Transverse colon (tissue), 4 donors: ENCODE results near the gene RAB11FIP3. TPM values are rescaled to one million over a fixed set of nuclear protein-coding genes. Genes with fewer than 3 reads are reported as not detected.
A peak's percentile ranks its signal among the peaks of the same experiment; 100 is the strongest.

Experiments
- DNase-seq: peaks from one replicate; pipeline ENCODE4 v3.0.0-alpha.2; 2019
- H3K27ac ChIP-seq, 4 donors: fragments of 200-600 bp; sonication (generic); 2 replicates each; pipeline ENCODE4 v1.5.1; 2016 to 2018; ENCODE audit warnings: inconsistent platforms in 4 of 4
- H3K27me3 ChIP-seq: fragments of 200-600 bp; sonication (generic); 2 replicates; pipeline ENCODE4 v1.5.1; 2017; ENCODE audit warnings: inconsistent platforms
- H3K36me3 ChIP-seq, 4 donors: fragments of 200-600 bp; sonication (generic); 2 replicates each; pipeline ENCODE4 v1.5.1; 2017 to 2019; ENCODE audit warnings: inconsistent platforms in 4 of 4
- H3K4me1 ChIP-seq, 4 donors: fragments of 200-600 bp; sonication (generic); 2 replicates each; pipeline ENCODE4 v1.5.1; 2017 to 2020; ENCODE audit warnings: inconsistent platforms in 4 of 4
- H3K4me3 ChIP-seq, 4 donors: fragments of 200-600 bp; sonication (generic); 1 replicate in 1 of 4; 2 replicates in 3 of 4; pipeline versions ENCODE4 v1.5.1 to v1.6.1; 2017 to 2019; ENCODE audit warnings: inconsistent platforms in 4 of 4
- H3K9me3 ChIP-seq, 2 donors: fragments of 200-600 bp; sonication (generic); 2 replicates each; pipeline ENCODE4 v1.5.1; 2017 to 2019; ENCODE audit warnings: inconsistent platforms in 2 of 2
- EP300 ChIP-seq: sonication (generic); formaldehyde crosslinking; IDR thresholded peaks from one replicate; pipeline ENCODE4 v1.6.1; 2017; ENCODE audit warnings: antibody characterized with exemption, low read depth
- POLR2A ChIP-seq: fragments of 450-650 bp; IDR thresholded peaks from one replicate; pipeline ENCODE4 v1.6.1; 2016; ENCODE audit warnings: antibody characterized with exemption, mild to moderate bottlenecking, moderate library complexity
- POLR2AphosphoS5 ChIP-seq, 3 donors: sonication (generic); formaldehyde crosslinking; IDR thresholded peaks; one replicate each; pipeline ENCODE4 v1.6.1; 2016; ENCODE audit warnings: antibody characterized with exemption in 3 of 3
- WGBS, 2 donors: methylation state at CpG; one replicate each; pipeline ENCODE4 v1.1.5; 2018; ENCODE audit warnings: low coverage in 1 of 2; 5-methylcytosine and 5-hydroxymethylcytosine counted together
- in situ Hi-C, 4 donors: fragments of 200-750 bp; cut with MboI; loops; one replicate each; pipeline versions ENCODE4 v1.15.0 to v1.15.1; 2017; ENCODE audit warnings: low sequenced_read_pairs in 3 of 4, low pct_ligation_motif_present in 1 of 4, low pct_unique_long_range_greater_than_20kb in 1 of 4
- intact Hi-C: fragments of 100-400 bp; cut with DNase I; formaldehyde crosslinking; loops from one replicate; pipeline ENCODE4 v1.15.1; 2023; ENCODE audit warnings: low total_unique reads
- total RNA-seq, 4 donors: library from RNA; depleted of rRNA; stranded (reverse); fragments of >200 nt; gene quantifications; one replicate each; pipeline ENCODE4 v1.1.0, GENCODE V29; 2016
- TF ChIP-seq, protein P1 (sequence below), 5 experiments: fragments of 200-600 bp in 3 of 5; fragments of 450-650 bp in 2 of 5; sonication (generic) in 3 of 5; IDR thresholded peaks; 1 replicate in 2 of 5; 2 replicates in 3 of 5; pipeline ENCODE4 v1.5.1; 2016 to 2017; ENCODE audit warnings: antibody characterized with exemption in 5 of 5, inconsistent platforms in 3 of 5, mild to moderate bottlenecking in 2 of 5, moderate library complexity in 1 of 5

The RAB11FIP3 gene
- total RNA-seq, 4 donors from 2014 or later = 21.6 to 56.5 (median 42.2) TPM

GRCh38 chr16:397135-397661 lies 28.3 kb upstream of the RAB11FIP3 start, which contains the start of gene NME4:
Gene NME4 (plus strand): TSS chr16:397199. CDS start chr16:397223, 24 bp downstream.
- in situ Hi-C loops = no loop called here
- peak within 1 kb of the TSS; percentile 68 to 83 (median 78) for H3K4me3 ChIP-seq
- H3K4me1 ChIP-seq = peaks cover 6 to 34% (median 18%) of the 10 kb centered on the region in 4 donors
- peak; percentile 40 for DNase-seq
- WGBS, 2 donors = 1% methylated on average over 16 of the region's 75 CpGs; no CpG with 5 or more reads in 1 of the 2 donors
- no peaks in the 10 kb centered on the region for H3K36me3 ChIP-seq
- H3K27ac ChIP-seq = peak within 1 kb of the TSS; percentile 79 to 93 (median 90)
- H3K9me3 ChIP-seq = no peaks in the 10 kb centered on the region
- TF ChIP-seq, protein P1, sequence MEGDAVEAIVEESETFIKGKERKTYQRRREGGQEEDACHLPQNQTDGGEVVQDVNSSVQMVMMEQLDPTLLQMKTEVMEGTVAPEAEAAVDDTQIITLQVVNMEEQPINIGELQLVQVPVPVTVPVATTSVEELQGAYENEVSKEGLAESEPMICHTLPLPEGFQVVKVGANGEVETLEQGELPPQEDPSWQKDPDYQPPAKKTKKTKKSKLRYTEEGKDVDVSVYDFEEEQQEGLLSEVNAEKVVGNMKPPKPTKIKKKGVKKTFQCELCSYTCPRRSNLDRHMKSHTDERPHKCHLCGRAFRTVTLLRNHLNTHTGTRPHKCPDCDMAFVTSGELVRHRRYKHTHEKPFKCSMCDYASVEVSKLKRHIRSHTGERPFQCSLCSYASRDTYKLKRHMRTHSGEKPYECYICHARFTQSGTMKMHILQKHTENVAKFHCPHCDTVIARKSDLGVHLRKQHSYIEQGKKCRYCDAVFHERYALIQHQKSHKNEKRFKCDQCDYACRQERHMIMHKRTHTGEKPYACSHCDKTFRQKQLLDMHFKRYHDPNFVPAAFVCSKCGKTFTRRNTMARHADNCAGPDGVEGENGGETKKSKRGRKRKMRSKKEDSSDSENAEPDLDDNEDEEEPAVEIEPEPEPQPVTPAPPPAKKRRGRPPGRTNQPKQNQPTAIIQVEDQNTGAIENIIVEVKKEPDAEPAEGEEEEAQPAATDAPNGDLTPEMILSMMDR (IDR thresholded peaks at IDR 0.05) = no peak
- TF ChIP-seq EP300 (no peak), POLR2AphosphoS5 (IDR thresholded peaks at IDR 0.05) (no peak), POLR2A (no peak)
- H3K27me3 ChIP-seq = no peaks in the 10 kb centered on the region
- intact Hi-C loops = no loop called here

- Histone ChIP-seq H3K27me3 (no peaks in the 10 kb centered on the region), H3K27ac (peak overlapping the region; percentile 79 to 93 (median 90)), H3K4me1 (peaks cover 6 to 40% (median 21%) of the 10 kb centered on the region in 4 donors), H3K36me3 (no peaks in the 10 kb centered on the region), H3K4me3 (peak overlapping the region in 3 of 4 donors; percentile 68 to 83 (median 81)), H3K9me3 (no peaks in the 10 kb centered on the region)
- in situ Hi-C loops = no loop called here
- intact Hi-C loops = no loop called here
- TF ChIP-seq, protein P1 (IDR thresholded peaks at IDR 0.05) = peak; percentile 51 to 80 (median 56)
- no peak for TF ChIP-seq EP300
- WGBS, 2 donors = 41 to 50% methylated on average over 3 to 11 of the region's 29 CpGs
- DNase-seq = peak; percentile 81
Measured at GRCh38 chr16:397736-398332, 27.6 kb upstream of the RAB11FIP3 start.

DNA sequence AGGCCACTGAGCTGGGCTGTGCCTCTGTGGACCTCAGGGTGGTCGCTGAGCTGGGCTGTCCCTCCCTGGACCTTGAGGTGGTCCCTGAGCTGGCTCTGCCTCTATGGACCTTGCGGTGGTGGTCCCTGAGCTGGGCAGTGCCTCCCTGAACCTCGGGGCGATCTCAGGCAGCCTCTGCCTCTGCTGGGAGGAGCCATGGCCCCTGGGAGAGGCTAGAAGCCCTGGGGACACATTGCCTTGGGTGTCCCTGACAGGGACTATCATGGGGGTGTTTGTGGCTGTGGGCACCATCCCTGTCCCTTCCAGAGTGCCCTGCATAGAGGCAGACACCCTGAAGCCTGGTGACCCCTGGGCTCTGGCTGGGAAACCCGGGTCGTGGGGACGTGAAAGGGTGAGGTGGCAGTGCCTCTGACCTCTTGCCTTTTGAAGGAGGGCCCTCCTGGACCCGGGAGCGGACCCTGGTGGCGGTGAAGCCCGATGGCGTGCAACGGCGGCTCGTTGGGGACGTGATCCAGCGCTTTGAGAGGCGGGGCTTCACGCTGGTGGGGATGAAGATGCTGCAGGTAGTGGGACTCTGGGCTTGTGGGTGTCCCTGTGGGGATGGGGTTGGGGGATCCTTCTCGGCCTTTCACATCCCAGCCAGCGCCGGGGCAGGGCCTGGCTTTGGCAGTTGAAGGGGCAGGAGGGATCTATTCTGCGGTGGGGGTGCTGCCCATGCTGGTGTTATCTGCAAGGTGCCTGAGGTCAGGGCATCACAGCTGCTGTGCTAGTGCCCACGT lies 26.7 kb upstream of the RAB11FIP3 start:
- TF ChIP-seq POLR2AphosphoS5 (IDR thresholded peaks at IDR 0.05) (no peak), POLR2A (no peak), EP300 (no peak)
- TF ChIP-seq, protein P1 (IDR thresholded peaks at IDR 0.05) = no peak
- H3K4me3 ChIP-seq = no peak overlapping the region
- H3K27me3 ChIP-seq = no peaks in the 10 kb centered on the region
- in situ Hi-C loops = no loop called here
- H3K4me1 ChIP-seq = peaks cover 6 to 44% (median 21%) of the 10 kb centered on the region in 4 donors
- H3K36me3 ChIP-seq = no peaks in the 10 kb centered on the region
- H3K9me3 ChIP-seq = no peaks in the 10 kb centered on the region
- intact Hi-C loops = no loop called here
- no peak for DNase-seq
- H3K27ac ChIP-seq = peak overlapping the region; percentile 79 to 93 (median 90)
- 83% methylated on average over 22 of the region's 24 CpGs; no CpG with 5 or more reads in 1 of the 2 donors for WGBS, 2 donors

DNA sequence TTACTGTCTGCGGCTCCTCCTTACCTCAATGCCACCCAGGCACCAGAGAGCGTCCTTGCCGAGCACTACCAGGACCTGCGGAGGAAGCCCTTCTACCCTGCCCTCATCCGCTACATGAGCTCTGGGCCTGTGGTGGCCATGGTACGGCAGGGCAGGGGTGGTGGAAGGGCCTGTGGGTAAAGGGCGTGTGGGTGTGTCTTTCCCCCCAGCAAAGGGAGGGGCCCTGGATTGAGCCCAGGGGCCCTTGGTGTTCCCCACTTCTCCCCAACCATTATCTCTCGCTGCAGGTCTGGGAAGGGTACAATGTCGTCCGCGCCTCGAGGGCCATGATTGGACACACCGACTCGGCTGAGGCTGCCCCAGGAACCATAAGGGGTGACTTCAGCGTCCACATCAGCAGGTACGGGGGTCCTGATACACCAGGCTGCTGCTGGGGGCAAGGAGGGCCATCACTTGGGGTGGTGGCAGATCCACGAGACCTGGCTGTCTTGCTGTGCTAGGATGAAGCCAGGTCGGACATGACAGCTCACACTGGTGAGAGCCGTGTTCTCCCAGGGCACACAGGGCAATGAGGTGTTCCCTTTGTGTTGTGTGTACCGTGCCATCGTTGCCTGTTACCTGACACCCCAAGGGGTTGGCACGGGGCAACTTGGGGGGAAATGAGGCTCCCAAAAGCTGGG lies 26.0 kb upstream of the RAB11FIP3 start:
- no peak for DNase-seq
- TF ChIP-seq EP300 (no peak), POLR2AphosphoS5 (IDR thresholded peaks at IDR 0.05) (no peak), POLR2A (no peak)
- TF ChIP-seq, protein P1 (IDR thresholded peaks at IDR 0.05) = no peak
- no peaks in the 10 kb centered on the region for H3K9me3 ChIP-seq
- in situ Hi-C loops (no loop called here), intact Hi-C loops (no loop called here)
- no peak overlapping the region for H3K4me3 ChIP-seq
- H3K36me3 ChIP-seq = no peaks in the 10 kb centered on the region
- H3K27ac ChIP-seq = no peak overlapping the region
- 80% methylated on average over 22 of the region's 22 CpGs; no CpG with 5 or more reads in 1 of the 2 donors for WGBS, 2 donors
- H3K27me3 ChIP-seq = no peaks in the 10 kb centered on the region
- H3K4me1 ChIP-seq = peaks cover 6 to 44% (median 21%) of the 10 kb centered on the region in 4 donors
